ENCODE data around the gene TMEM131L. TPM values are rescaled to one million over a fixed set of nuclear protein-coding genes. Genes with fewer than 3 reads are reported as not detected.
"Not testable (repeated sequence)": the region's sequence is repeated elsewhere in the genome, so short reads cannot be mapped to it uniquely, and the experiment has no call there.

The TMEM131L gene, protein sequence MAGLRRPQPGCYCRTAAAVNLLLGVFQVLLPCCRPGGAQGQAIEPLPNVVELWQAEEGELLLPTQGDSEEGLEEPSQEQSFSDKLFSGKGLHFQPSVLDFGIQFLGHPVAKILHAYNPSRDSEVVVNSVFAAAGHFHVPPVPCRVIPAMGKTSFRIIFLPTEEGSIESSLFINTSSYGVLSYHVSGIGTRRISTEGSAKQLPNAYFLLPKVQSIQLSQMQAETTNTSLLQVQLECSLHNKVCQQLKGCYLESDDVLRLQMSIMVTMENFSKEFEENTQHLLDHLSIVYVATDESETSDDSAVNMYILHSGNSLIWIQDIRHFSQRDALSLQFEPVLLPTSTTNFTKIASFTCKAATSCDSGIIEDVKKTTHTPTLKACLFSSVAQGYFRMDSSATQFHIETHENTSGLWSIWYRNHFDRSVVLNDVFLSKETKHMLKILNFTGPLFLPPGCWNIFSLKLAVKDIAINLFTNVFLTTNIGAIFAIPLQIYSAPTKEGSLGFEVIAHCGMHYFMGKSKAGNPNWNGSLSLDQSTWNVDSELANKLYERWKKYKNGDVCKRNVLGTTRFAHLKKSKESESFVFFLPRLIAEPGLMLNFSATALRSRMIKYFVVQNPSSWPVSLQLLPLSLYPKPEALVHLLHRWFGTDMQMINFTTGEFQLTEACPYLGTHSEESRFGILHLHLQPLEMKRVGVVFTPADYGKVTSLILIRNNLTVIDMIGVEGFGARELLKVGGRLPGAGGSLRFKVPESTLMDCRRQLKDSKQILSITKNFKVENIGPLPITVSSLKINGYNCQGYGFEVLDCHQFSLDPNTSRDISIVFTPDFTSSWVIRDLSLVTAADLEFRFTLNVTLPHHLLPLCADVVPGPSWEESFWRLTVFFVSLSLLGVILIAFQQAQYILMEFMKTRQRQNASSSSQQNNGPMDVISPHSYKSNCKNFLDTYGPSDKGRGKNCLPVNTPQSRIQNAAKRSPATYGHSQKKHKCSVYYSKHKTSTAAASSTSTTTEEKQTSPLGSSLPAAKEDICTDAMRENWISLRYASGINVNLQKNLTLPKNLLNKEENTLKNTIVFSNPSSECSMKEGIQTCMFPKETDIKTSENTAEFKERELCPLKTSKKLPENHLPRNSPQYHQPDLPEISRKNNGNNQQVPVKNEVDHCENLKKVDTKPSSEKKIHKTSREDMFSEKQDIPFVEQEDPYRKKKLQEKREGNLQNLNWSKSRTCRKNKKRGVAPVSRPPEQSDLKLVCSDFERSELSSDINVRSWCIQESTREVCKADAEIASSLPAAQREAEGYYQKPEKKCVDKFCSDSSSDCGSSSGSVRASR (N-terminal part only)
- 10 to 100 TPM; 62.5 to 65.6 TPM for total RNA-seq
- polyA plus RNA-seq: 10 to 100 TPM; 20.8 to 43.8 TPM

GRCh38 chr4:153466081-153466948, at the start of gene TMEM131L:
TSS of gene TMEM131L (plus strand) at chr4:153466360. CDS start at chr4:153466398, 38 bp downstream.
- peaks cover 37% of the 10 kb centered on the region for H3K4me1 ChIP-seq (ENCODE audit: insufficient read depth, low read length)
- peaks cover 0 to 2% (median 0%) of the 10 kb centered on the region in 8 donors for H3K9me3 Mint-ChIP-seq
- peak within 1 kb of the TSS; percentile 76 for H3K27ac ChIP-seq (ENCODE audit: low read depth, low read length)
- H3K27me3 Mint-ChIP-seq: no peaks in the 10 kb centered on the region
- H3K9me3 ChIP-seq (ENCODE audit: control insufficient read depth in 1 of 2, low read length in 2 of 2): no peaks in the 10 kb centered on the region
- H3K27me3 ChIP-seq (ENCODE audit: insufficient read depth, low read length): no peaks in the 10 kb centered on the region
- peak within 1 kb of the TSS; percentile 95 to 100 (median 98) for H3K27ac Mint-ChIP-seq
- H3K36me3 ChIP-seq (ENCODE audit: insufficient read depth, low read length): no peaks in the 10 kb centered on the region
- ChIA-PET POLR2A (ENCODE audit: partially characterized antibody) (interaction anchor here (0.8 to 20.6 kb wide), 33 partner anchors 9 to 930 kb away, joined by 3 to 546 read pairs (median 7); no protein-coding TSS in a partner anchor), CTCF (ENCODE audit: partially characterized antibody) (interaction anchor here (0.7 to 8.3 kb wide), 36 partner anchors 11 to 183 kb away, joined by 3 to 100 read pairs (median 6); no protein-coding TSS in a partner anchor)
- H3K36me3 Mint-ChIP-seq: peaks cover 0 to 28% of the 10 kb centered on the region in 2 donors
- H3K4me1 Mint-ChIP-seq: peaks cover 30 to 60% (median 36%) of the 10 kb centered on the region in 4 donors
- intact Hi-C loops (cut with micrococcal nuclease): loop anchor here (1.0 kb wide), 3 partner anchors 31 to 56 kb away; no protein-coding TSS in a partner anchor
- DNase-seq: peak; percentile 66 to 81 (median 73)
- H3K4me3 ChIP-seq (ENCODE audit: low read length in 2 of 2): peak within 1 kb of the TSS; percentile 79 to 86
- H3K4me3 Mint-ChIP-seq: peak within 1 kb of the TSS; percentile 89 to 99 (median 98)

DNA sequence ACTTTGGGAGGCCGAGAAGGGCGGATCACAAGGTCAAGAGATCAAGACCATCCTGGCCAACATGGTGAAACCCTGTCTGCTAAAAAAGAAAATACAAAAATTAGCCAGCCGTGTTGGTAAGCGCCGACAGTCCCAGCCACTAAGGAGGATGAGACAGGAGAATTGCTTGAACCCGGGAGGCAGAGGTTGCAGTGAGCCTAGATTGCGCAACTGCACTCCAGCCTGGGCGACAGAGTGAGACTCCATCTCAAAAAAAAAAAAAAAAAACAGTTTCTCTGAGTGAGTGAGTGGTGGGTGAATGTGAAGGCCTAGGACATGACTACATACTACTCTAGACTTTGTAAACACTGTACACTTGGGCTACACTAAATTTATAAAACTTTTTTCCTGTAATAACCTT, 49.7 kb upstream of the TMEM131L start:
- CTCF ChIA-PET (ENCODE audit: partially characterized antibody): interaction anchor here (0.6 to 1.7 kb wide), 2 partner anchors 17 to 157 kb away, joined by 3 to 4 read pairs; no protein-coding TSS in a partner anchor
- H3K36me3 Mint-ChIP-seq; POLR2A ChIA-PET (ENCODE audit: partially characterized antibody): not testable (repeated sequence)

DNA sequence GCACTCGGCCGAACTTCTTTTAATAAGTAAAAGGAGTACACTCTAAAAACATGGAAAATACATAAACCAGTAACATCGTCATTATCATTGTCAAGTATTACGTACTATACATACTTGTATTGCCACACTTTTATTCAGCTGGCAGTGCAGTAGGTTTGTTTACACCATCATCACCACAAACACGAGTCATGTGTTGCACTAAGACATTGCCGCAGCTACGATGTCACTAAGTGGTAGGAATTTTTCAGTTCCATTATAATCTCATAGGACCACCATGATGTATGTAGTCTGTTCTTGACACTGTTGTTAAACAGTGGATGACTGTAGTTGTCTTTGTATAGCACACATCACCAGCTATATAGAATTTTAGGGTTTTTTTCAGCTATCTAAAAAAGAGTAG, 48.0 kb upstream of the TMEM131L start:
- H3K9me3 Mint-ChIP-seq: no peaks in the 10 kb centered on the region
- no peaks in the 10 kb centered on the region for H3K36me3 Mint-ChIP-seq
- Histone ChIP-seq H3K27me3 (ENCODE audit: insufficient read depth, low read length) (no peaks in the 10 kb centered on the region), H3K36me3 (ENCODE audit: insufficient read depth, low read length) (no peaks in the 10 kb centered on the region), H3K4me1 (ENCODE audit: insufficient read depth, low read length) (peaks cover 13% of the 10 kb centered on the region), H3K4me3 (ENCODE audit: low read length in 2 of 2) (no peak overlapping the region), H3K9me3 (ENCODE audit: control insufficient read depth in 1 of 2, low read length in 2 of 2) (no peaks in the 10 kb centered on the region), H3K27ac (ENCODE audit: low read depth, low read length) (no peak overlapping the region)
- intact Hi-C loops (cut with micrococcal nuclease): no loop called here
- ChIA-PET CTCF (ENCODE audit: partially characterized antibody) (interaction anchor here (0.8 to 1.0 kb wide), 3 partner anchors 12 to 154 kb away, joined by 3 read pairs; no protein-coding TSS in a partner anchor), POLR2A (ENCODE audit: partially characterized antibody) (no interaction called here)
- H3K27ac Mint-ChIP-seq: no peak overlapping the region
- DNase-seq: no peak
- peaks cover 0 to 7% (median 4%) of the 10 kb centered on the region in 4 donors for H3K4me1 Mint-ChIP-seq
- H3K4me3 Mint-ChIP-seq: no peak overlapping the region
- H3K27me3 Mint-ChIP-seq: no peaks in the 10 kb centered on the region

More for the DNA sequence above, 49.7 kb upstream of the TMEM131L start:
- H3K9me3 Mint-ChIP-seq; H3K27ac ChIP-seq (ENCODE audit: low read depth, low read length); H3K36me3 ChIP-seq (ENCODE audit: insufficient read depth, low read length); H3K27me3 ChIP-seq (ENCODE audit: insufficient read depth, low read length); H3K27me3 Mint-ChIP-seq; H3K4me3 Mint-ChIP-seq; H3K4me3 ChIP-seq (ENCODE audit: low read length in 2 of 2); H3K9me3 ChIP-seq (ENCODE audit: control insufficient read depth in 1 of 2, low read length in 2 of 2); intact Hi-C loops (cut with micrococcal nuclease); H3K4me1 ChIP-seq (ENCODE audit: insufficient read depth, low read length); H3K27ac Mint-ChIP-seq; DNase-seq: not testable (repeated sequence)
- H3K4me1 Mint-ChIP-seq: peaks cover 2 to 10% (median 5%) of the 10 kb centered on the region in 4 donors

DNA sequence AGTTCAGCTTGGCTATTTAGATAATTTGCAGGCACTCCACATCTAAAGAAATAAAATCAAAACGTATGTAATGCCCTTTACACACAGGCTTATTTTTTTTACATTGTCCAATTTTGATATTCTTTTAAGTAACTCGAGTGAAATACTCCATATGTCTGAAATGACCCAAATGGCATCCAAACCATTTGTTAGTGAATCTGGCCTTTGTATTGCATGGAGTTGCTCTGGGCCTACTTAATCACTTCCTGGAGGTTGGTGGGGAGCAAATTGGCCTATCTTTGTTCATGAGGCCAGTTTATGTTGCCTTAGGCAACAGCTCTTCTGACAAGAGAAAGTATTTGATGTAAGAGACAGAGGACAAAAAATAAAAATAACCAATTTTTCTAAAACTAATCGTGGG, 47.6 kb upstream of the TMEM131L start:
- ChIA-PET CTCF (ENCODE audit: partially characterized antibody) (interaction anchor here (0.8 to 1.0 kb wide), 2 partner anchors 12 to 73 kb away, joined by 3 read pairs; no protein-coding TSS in a partner anchor), POLR2A (ENCODE audit: partially characterized antibody) (interaction anchor here (0.9 kb wide), 1 partner anchor 11 kb away, joined by 3 read pairs; no protein-coding TSS in a partner anchor)
- intact Hi-C loops (cut with micrococcal nuclease): no loop called here
- Histone ChIP-seq H3K36me3 (ENCODE audit: insufficient read depth, low read length) (no peaks in the 10 kb centered on the region), H3K4me1 (ENCODE audit: insufficient read depth, low read length) (peaks cover 13% of the 10 kb centered on the region), H3K27ac (ENCODE audit: low read depth, low read length) (no peak overlapping the region), H3K4me3 (ENCODE audit: low read length in 2 of 2) (no peak overlapping the region), H3K9me3 (ENCODE audit: control insufficient read depth in 1 of 2, low read length in 2 of 2) (no peaks in the 10 kb centered on the region), H3K27me3 (ENCODE audit: insufficient read depth, low read length) (no peaks in the 10 kb centered on the region)
- H3K4me1 Mint-ChIP-seq: peaks cover 0 to 7% (median 4%) of the 10 kb centered on the region in 4 donors
- H3K36me3 Mint-ChIP-seq: no peaks in the 10 kb centered on the region
- H3K27ac Mint-ChIP-seq: peak overlapping the region in 1 of 7 donors; percentile 37
- no peak for DNase-seq
- H3K4me3 Mint-ChIP-seq: no peak overlapping the region
- H3K27me3 Mint-ChIP-seq: no peaks in the 10 kb centered on the region
- no peaks in the 10 kb centered on the region for H3K9me3 Mint-ChIP-seq

DNA sequence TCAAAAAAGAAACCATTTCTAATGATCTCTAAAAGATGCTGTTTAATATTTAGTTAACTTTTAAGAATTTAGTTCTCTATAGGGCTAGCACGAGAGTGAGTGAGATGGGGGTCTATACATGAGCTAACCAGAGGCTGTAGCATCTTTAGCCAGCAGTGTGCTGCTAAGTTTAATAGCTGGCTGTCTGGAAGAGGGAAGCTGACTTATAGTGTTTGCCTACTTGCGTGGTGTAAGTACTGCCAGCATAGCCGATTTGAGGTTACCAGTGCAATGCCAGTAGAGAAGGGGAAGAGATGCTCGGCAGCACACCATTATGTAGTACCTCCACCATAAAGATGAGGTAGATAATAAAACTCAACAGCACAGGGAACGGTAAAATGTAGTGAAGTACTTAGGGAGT, 47.1 kb upstream of the TMEM131L start:
- no peak for DNase-seq
- Histone ChIP-seq H3K36me3 (ENCODE audit: insufficient read depth, low read length) (no peaks in the 10 kb centered on the region), H3K27me3 (ENCODE audit: insufficient read depth, low read length) (no peaks in the 10 kb centered on the region), H3K27ac (ENCODE audit: low read depth, low read length) (no peak overlapping the region), H3K4me3 (ENCODE audit: low read length in 2 of 2) (no peak overlapping the region), H3K4me1 (ENCODE audit: insufficient read depth, low read length) (peaks cover 13% of the 10 kb centered on the region), H3K9me3 (ENCODE audit: control insufficient read depth in 1 of 2, low read length in 2 of 2) (no peaks in the 10 kb centered on the region)
- Mint-ChIP-seq H3K4me3 (no peak overlapping the region), H3K4me1 (peaks cover 0 to 7% (median 4%) of the 10 kb centered on the region in 4 donors), H3K36me3 (no peaks in the 10 kb centered on the region), H3K27me3 (no peaks in the 10 kb centered on the region), H3K9me3 (no peaks in the 10 kb centered on the region), H3K27ac (peak overlapping the region in 3 of 7 donors; percentile 15 to 37 (median 32))
- POLR2A ChIA-PET (ENCODE audit: partially characterized antibody): interaction anchor here (0.9 kb wide), 1 partner anchor 10 kb away, joined by 3 read pairs; no protein-coding TSS in a partner anchor
- CTCF ChIA-PET (ENCODE audit: partially characterized antibody): no interaction called here
- intact Hi-C loops (cut with micrococcal nuclease): no loop called here

All from CD4-positive, alpha-beta memory T cell (primary cell).